Caco-2 (cell line): ENCODE measurements around the gene RFX7. TPM values are rescaled to one million over a fixed set of nuclear protein-coding genes. Genes with fewer than 3 reads are reported as not detected.

Source experiments
- BruUV-seq: library from RNA; stranded (reverse); fragments of 400-500 nt; replicated peaks from 2 replicates; lab custom pipeline; 2021; lab: Mats Ljungman, UMichigan
- CTCF ChIA-PET: fragments of 300-600 bp; sonication (Branson Sonifier 250); formaldehyde crosslinking; loops from one replicate; lab custom pipeline; 2022; ENCODE audit warnings: antibody characterized with exemption; lab: Charles Lee
- POLR2A ChIA-PET: fragments of 300-600 bp; sonication (Branson Sonifier 250); formaldehyde crosslinking; loops from one replicate; lab custom pipeline; 2022; ENCODE audit warnings: antibody characterized with exemption; lab: Charles Lee
- DNase-seq, 2 experiments: peaks; one replicate each; pipeline versions ENCODE4 v3.0.0 to v3.0.0-alpha.2; 2020 to 2022
- H3K27me3 ChIP-seq: replicated peaks from 2 replicates; pipeline ENCODE4 v1.6.0; 2011; ENCODE audit warnings: low read length; ENCODE audit not compliant: control insufficient read depth, insufficient read depth
- H3K36me3 ChIP-seq: 2 replicates; pipeline ENCODE4 v1.5.1; 2011; ENCODE audit warnings: low read length; ENCODE audit not compliant: control insufficient read depth, insufficient read depth
- H3K4me1 ChIP-seq: fragments of 250-450 bp; sonication (Bioruptor Pico); 2 replicates; pipeline ENCODE4 v1.5.1; 2020; ENCODE audit warnings: mild to moderate bottlenecking
- H3K4me3 ChIP-seq: 2 replicates; pipeline ENCODE4 v1.5.1; 2011; ENCODE audit warnings: low read depth, mild to moderate bottlenecking, control low read depth, low read length
- H3K9me3 ChIP-seq: fragments of 250-450 bp; sonication (Bioruptor Pico); 2 replicates; pipeline ENCODE4 v1.5.1; 2020; ENCODE audit warnings: mild to moderate bottlenecking, moderate library complexity
- H3K27ac Mint-ChIP-seq: one replicate; pipeline ENCODE4 v1.8.0; 2022; ENCODE audit warnings: mixed read lengths; ENCODE audit not compliant: unreplicated experiment
- H3K27me3 Mint-ChIP-seq: one replicate; pipeline ENCODE4 v1.8.0; 2022; ENCODE audit warnings: mixed read lengths; ENCODE audit not compliant: insufficient read depth, unreplicated experiment
- H3K36me3 Mint-ChIP-seq: one replicate; pipeline ENCODE4 v1.8.0; 2022; ENCODE audit warnings: mild to moderate bottlenecking, mixed read lengths; ENCODE audit not compliant: insufficient read depth, unreplicated experiment
- H3K4me1 Mint-ChIP-seq: one replicate; pipeline ENCODE4 v1.8.0; 2022; ENCODE audit warnings: low read depth, mixed read lengths; ENCODE audit not compliant: unreplicated experiment
- H3K4me3 Mint-ChIP-seq: one replicate; pipeline ENCODE4 v1.8.0; 2022; ENCODE audit warnings: mild to moderate bottlenecking, moderate library complexity, mixed read lengths; ENCODE audit not compliant: unreplicated experiment
- H3K9me3 Mint-ChIP-seq: one replicate; pipeline ENCODE4 v1.8.0; 2022; ENCODE audit warnings: mixed read lengths; ENCODE audit not compliant: unreplicated experiment
- intact Hi-C: fragments of 100-400 bp; cut with micrococcal nuclease; formaldehyde crosslinking; loops from one replicate; pipeline ENCODE4 v1.10.0; 2022; ENCODE audit not compliant: unreplicated experiment
- total RNA-seq: library from RNA; stranded (reverse); gene quantifications from 2 replicates; pipeline ENCODE4 v1.2.3, GENCODE V29; 2022
- TF ChIP-seq, protein P1 (sequence below), 2 experiments: fragments of 200-600 bp in 1 of 2; IDR thresholded peaks; 1 replicate in 1 of 2; 2 replicates in 1 of 2; pipeline versions ENCODE4 v1.5.1 to v1.8.0; 2011 to 2022; ENCODE audit warnings: antibody characterized with exemption in 1 of 2, control low read depth in 1 of 2, inconsistent platforms in 1 of 2, low read depth in 1 of 2, low read length in 1 of 2, mild to moderate bottlenecking in 1 of 2, moderate library complexity in 1 of 2; ENCODE audit not compliant: insufficient read depth in 1 of 2, severe bottlenecking in 1 of 2, unreplicated experiment in 1 of 2

Gene RFX7
- total RNA-seq, 1 experiment from 2014 or later, result 8.7 TPM

DNA sequence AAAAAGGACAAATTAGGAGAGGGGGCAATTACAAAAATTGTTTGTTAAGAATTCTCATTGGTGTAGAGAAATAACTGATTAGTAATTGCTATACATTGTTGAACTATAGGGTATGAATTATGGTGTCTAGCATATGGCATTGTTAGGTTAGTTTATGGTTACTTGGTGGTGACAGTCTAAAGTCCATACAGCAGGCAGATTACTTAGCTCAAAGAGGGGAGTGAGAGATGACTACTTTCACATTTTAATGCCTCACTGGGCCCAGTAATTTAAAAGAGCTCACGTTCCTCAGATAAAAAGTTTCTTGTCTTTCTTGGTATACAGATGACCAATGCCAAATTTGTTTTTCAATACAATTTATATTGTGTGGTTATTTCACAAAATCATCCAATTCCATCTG, 137.8 kb downstream of the RFX7 start:
- ChIA-PET POLR2A (no interaction called here), CTCF (no interaction called here)
- DNase-seq, result no peak
- TF ChIP-seq, protein P1, sequence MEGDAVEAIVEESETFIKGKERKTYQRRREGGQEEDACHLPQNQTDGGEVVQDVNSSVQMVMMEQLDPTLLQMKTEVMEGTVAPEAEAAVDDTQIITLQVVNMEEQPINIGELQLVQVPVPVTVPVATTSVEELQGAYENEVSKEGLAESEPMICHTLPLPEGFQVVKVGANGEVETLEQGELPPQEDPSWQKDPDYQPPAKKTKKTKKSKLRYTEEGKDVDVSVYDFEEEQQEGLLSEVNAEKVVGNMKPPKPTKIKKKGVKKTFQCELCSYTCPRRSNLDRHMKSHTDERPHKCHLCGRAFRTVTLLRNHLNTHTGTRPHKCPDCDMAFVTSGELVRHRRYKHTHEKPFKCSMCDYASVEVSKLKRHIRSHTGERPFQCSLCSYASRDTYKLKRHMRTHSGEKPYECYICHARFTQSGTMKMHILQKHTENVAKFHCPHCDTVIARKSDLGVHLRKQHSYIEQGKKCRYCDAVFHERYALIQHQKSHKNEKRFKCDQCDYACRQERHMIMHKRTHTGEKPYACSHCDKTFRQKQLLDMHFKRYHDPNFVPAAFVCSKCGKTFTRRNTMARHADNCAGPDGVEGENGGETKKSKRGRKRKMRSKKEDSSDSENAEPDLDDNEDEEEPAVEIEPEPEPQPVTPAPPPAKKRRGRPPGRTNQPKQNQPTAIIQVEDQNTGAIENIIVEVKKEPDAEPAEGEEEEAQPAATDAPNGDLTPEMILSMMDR (IDR thresholded peaks at IDR 0.05; ENCODE audit: insufficient read depth in 1 of 2, low read depth in 1 of 2, low read length in 1 of 2, severe bottlenecking in 1 of 2, unreplicated experiment in 1 of 2), result no peak
- Histone ChIP-seq H3K27me3 (no peaks in the 10 kb centered on the region), H3K4me1 (no peaks in the 10 kb centered on the region), H3K4me3 (no peak overlapping the region), H3K9me3 (no peaks in the 10 kb centered on the region), H3K36me3 (no peaks in the 10 kb centered on the region)
- H3K4me3 Mint-ChIP-seq, result no peak overlapping the region
- no peaks in the 10 kb centered on the region for H3K4me1 Mint-ChIP-seq
- no peaks in the 10 kb centered on the region for H3K9me3 Mint-ChIP-seq
- BruUV-seq, result no TSS peak
- no peaks in the 10 kb centered on the region for H3K36me3 Mint-ChIP-seq
- no peaks in the 10 kb centered on the region for H3K27me3 Mint-ChIP-seq
- no peak overlapping the region for H3K27ac Mint-ChIP-seq
- intact Hi-C loops, result no loop called here

DNA sequence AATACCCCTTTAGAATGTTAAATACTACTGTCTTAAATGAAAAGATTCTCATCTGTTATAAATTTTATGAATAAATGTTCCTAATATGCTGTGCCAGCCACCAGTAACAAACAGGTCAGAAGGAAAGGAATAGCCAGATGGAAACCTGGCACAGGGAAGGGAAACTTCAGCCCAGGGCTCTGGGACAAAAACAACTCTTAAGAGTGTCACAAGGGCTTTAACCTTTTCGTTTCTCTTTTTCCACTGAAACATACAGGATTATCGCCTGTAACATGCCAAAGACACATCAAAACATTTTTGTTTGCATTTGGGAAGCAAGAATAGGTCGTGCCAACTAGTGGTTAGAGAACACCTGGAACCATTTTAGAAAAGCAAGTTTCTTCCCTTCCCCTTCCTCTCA, 141.2 kb downstream of the RFX7 start:
- CTCF ChIA-PET, result no interaction called here
- Histone ChIP-seq H3K9me3 (no peaks in the 10 kb centered on the region), H3K36me3 (no peaks in the 10 kb centered on the region), H3K4me1 (no peaks in the 10 kb centered on the region), H3K4me3 (no peak overlapping the region), H3K27me3 (no peaks in the 10 kb centered on the region)
- no peak overlapping the region for H3K4me3 Mint-ChIP-seq
- intact Hi-C loops, result no loop called here
- TF ChIP-seq, protein P1 (IDR thresholded peaks at IDR 0.05; ENCODE audit: insufficient read depth in 1 of 2, low read depth in 1 of 2, low read length in 1 of 2, severe bottlenecking in 1 of 2, unreplicated experiment in 1 of 2), result no peak
- H3K36me3 Mint-ChIP-seq, result no peaks in the 10 kb centered on the region
- DNase-seq, result no peak
- H3K4me1 Mint-ChIP-seq, result no peaks in the 10 kb centered on the region
- no peak overlapping the region for H3K27ac Mint-ChIP-seq
- POLR2A ChIA-PET, result no interaction called here
- no TSS peak for BruUV-seq
- H3K9me3 Mint-ChIP-seq, result no peaks in the 10 kb centered on the region
- H3K27me3 Mint-ChIP-seq, result no peaks in the 10 kb centered on the region

DNA sequence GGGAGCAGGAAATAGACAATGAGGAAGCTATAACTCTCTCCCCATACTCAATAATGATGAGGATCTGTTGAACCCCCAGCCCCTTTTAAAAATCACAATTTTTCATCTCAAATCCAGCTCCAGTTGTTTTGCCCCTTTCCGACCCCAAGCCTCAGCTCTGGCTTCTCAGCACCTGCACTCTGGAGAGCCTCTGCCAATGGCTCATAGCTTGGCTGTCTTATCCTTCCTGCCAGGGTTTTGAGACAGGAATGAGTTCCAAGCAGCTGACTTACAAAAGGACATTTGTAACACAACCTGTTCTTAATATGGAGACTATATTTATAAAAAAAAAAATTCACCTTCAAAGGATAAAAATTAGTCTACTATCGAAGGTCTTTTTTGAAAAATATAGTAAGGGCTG, 144.4 kb downstream of the RFX7 start:
- H3K36me3 ChIP-seq, result no peaks in the 10 kb centered on the region; the same call in 1 of the 2 replicates
- BruUV-seq, result no TSS peak
- H3K4me3 ChIP-seq, result no peak overlapping the region
- H3K9me3 Mint-ChIP-seq, result no peaks in the 10 kb centered on the region
- intact Hi-C loops, result loop anchor here (2.0 kb wide), 2 partner anchors 47 to 107 kb away; partner anchors contain the start of gene NEDD4
- H3K9me3 ChIP-seq, result no peaks in the 10 kb centered on the region
- TF ChIP-seq, protein P1 (IDR thresholded peaks at IDR 0.05; ENCODE audit: insufficient read depth in 1 of 2, low read depth in 1 of 2, low read length in 1 of 2, severe bottlenecking in 1 of 2, unreplicated experiment in 1 of 2), result no peak
- CTCF ChIA-PET, result no interaction called here
- no peaks in the 10 kb centered on the region for H3K4me1 Mint-ChIP-seq
- no peaks in the 10 kb centered on the region for H3K27me3 Mint-ChIP-seq
- no peak overlapping the region for H3K4me3 Mint-ChIP-seq
- H3K36me3 Mint-ChIP-seq, result no peaks in the 10 kb centered on the region
- no peak overlapping the region for H3K27ac Mint-ChIP-seq
- no peak for DNase-seq
- H3K27me3 ChIP-seq, result no peaks in the 10 kb centered on the region
- peaks cover 12% of the 10 kb centered on the region; the same call in 1 of the 2 replicates for H3K4me1 ChIP-seq
- POLR2A ChIA-PET, result no interaction called here
